ENCODE measurements around the gene DDX59. TPM values are rescaled to one million over a fixed set of nuclear protein-coding genes. Genes with fewer than 3 reads are reported as not detected.
A peak's percentile ranks its signal among the peaks of the same experiment; 100 is the strongest.

Gene DDX59
- polyA plus RNA-seq, 1 donor (not counting 4 experiments of a cell fraction or from before 2014, with no cell fraction given) = 14.4 TPM

DNA sequence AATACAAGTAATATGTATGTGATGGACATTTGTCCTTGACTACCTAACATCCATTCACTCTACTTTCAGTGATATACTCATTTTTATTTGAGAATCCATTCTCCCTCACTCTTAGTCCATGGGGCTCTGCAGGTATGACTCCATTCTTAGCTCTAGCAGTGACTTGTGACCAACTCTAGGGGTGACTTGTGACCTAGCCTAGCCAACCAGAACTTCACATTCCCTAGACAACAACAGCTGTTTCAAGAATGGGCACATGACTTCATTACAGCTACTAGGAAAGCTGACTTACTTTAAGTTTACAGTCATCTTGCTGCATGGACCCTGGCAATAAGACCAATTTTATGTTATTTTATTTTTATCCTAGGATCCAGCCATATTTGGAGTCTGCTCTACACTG lies 23.6 kb upstream of the DDX59 start:
- no peak overlapping the region for H3K27ac ChIP-seq (ENCODE audit: control insufficient read depth, insufficient read depth, low read length)
- no peaks in the 10 kb centered on the region for H3K79me2 ChIP-seq (ENCODE audit: control insufficient read depth, insufficient read depth, low read length)
- dilution Hi-C loops (cut with MboI; ENCODE audit: extremely low pct_ligation_motif_present, low sequenced_read_pairs) = no loop called here
- H3K4me2 ChIP-seq (ENCODE audit: control insufficient read depth, extremely low read depth, insufficient read depth, low read depth, low read length) = no peak overlapping the region
- DNase-seq (ENCODE audit: low read depth, low spot score) (no peak), FAIRE-seq (peak; percentile 76)
- no peak overlapping the region for H3K9ac ChIP-seq (ENCODE audit: control insufficient read depth, extremely low read depth, insufficient read depth, low read length)
- H3K9me1 ChIP-seq (ENCODE audit: control insufficient read depth, extremely low read depth, insufficient read depth, low read length) = no peaks in the 10 kb centered on the region
- H2AFZ ChIP-seq (ENCODE audit: control insufficient read depth, low read length) = no peak overlapping the region
- TF ChIP-seq, protein P1, sequence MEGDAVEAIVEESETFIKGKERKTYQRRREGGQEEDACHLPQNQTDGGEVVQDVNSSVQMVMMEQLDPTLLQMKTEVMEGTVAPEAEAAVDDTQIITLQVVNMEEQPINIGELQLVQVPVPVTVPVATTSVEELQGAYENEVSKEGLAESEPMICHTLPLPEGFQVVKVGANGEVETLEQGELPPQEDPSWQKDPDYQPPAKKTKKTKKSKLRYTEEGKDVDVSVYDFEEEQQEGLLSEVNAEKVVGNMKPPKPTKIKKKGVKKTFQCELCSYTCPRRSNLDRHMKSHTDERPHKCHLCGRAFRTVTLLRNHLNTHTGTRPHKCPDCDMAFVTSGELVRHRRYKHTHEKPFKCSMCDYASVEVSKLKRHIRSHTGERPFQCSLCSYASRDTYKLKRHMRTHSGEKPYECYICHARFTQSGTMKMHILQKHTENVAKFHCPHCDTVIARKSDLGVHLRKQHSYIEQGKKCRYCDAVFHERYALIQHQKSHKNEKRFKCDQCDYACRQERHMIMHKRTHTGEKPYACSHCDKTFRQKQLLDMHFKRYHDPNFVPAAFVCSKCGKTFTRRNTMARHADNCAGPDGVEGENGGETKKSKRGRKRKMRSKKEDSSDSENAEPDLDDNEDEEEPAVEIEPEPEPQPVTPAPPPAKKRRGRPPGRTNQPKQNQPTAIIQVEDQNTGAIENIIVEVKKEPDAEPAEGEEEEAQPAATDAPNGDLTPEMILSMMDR (optimal IDR thresholded peaks at IDR 0.05 in 1 of 3, IDR thresholded peaks at IDR 0.05 in 1 of 3, conservative IDR thresholded peaks at IDR 0.05 in 1 of 3; ENCODE audit: extremely low read depth in 1 of 3, insufficient read depth in 2 of 3, low read length in 3 of 3) = no peak
- TF ChIP-seq EZH2 (IDR thresholded peaks at IDR 0.05; ENCODE audit: low read length) = no peak
- no peaks in the 10 kb centered on the region for H3K27me3 ChIP-seq (ENCODE audit: control insufficient read depth, extremely low read depth, insufficient read depth, low read length)
- no peaks in the 10 kb centered on the region for H3K9me3 ChIP-seq (ENCODE audit: control insufficient read depth, low read depth, low read length)
- no peaks in the 10 kb centered on the region for H3K36me3 ChIP-seq (ENCODE audit: control insufficient read depth in 2 of 2, extremely low read depth in 1 of 2, insufficient read depth in 2 of 2, low read length in 2 of 2)
- no peak overlapping the region for H3K4me3 ChIP-seq (ENCODE audit: control insufficient read depth in 2 of 3, extremely low read depth in 1 of 3, insufficient read depth in 2 of 3, low read depth in 1 of 3, low read length in 3 of 3)
- no peaks in the 10 kb centered on the region for H3K4me1 ChIP-seq (ENCODE audit: control insufficient read depth, extremely low read depth, insufficient read depth, low read length)
- H4K20me1 ChIP-seq (ENCODE audit: control insufficient read depth, extremely low read depth, insufficient read depth, low read length) = no peaks in the 10 kb centered on the region

DNA sequence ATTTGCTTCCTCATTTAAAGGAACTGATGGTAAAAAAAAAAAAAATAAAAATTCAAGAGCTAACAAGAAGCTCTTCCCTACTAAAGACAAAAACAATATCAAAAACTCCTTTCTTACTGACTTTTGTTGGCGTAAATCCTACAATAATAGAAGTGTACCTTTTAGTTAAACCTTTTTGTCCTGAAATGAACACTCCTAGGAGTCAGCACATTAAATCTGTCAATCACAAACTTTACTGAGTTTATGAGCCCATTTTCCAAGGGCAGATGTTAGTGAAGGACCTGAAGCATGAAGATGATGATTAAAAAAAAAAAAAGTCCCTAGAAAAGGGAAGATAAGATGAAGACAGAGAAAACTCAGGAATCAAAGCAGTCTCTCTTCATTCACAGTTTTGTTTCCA lies 22.6 kb upstream of the DDX59 start:
- Histone ChIP-seq H3K27me3 (ENCODE audit: control insufficient read depth, extremely low read depth, insufficient read depth, low read length) (no peaks in the 10 kb centered on the region), H3K4me1 (ENCODE audit: control insufficient read depth, extremely low read depth, insufficient read depth, low read length) (peaks cover 4% of the 10 kb centered on the region), H3K9me3 (ENCODE audit: control insufficient read depth, low read depth, low read length) (no peaks in the 10 kb centered on the region), H3K79me2 (ENCODE audit: control insufficient read depth, insufficient read depth, low read length) (no peaks in the 10 kb centered on the region), H3K9ac (ENCODE audit: control insufficient read depth, extremely low read depth, insufficient read depth, low read length) (no peak overlapping the region), H3K4me3 (ENCODE audit: control insufficient read depth in 2 of 3, extremely low read depth in 1 of 3, insufficient read depth in 2 of 3, low read depth in 1 of 3, low read length in 3 of 3) (no peak overlapping the region), H3K4me2 (ENCODE audit: control insufficient read depth, extremely low read depth, insufficient read depth, low read depth, low read length) (no peak overlapping the region), H3K9me1 (ENCODE audit: control insufficient read depth, extremely low read depth, insufficient read depth, low read length) (no peaks in the 10 kb centered on the region), H2AFZ (ENCODE audit: control insufficient read depth, low read length) (no peak overlapping the region), H3K27ac (ENCODE audit: control insufficient read depth, insufficient read depth, low read length) (no peak overlapping the region), H3K36me3 (ENCODE audit: control insufficient read depth in 2 of 2, extremely low read depth in 1 of 2, insufficient read depth in 2 of 2, low read length in 2 of 2) (no peaks in the 10 kb centered on the region), H4K20me1 (ENCODE audit: control insufficient read depth, extremely low read depth, insufficient read depth, low read length) (no peaks in the 10 kb centered on the region)
- DNase-seq (ENCODE audit: low read depth, low spot score) (no peak), FAIRE-seq (no peak)
- dilution Hi-C loops (cut with MboI; ENCODE audit: extremely low pct_ligation_motif_present, low sequenced_read_pairs) = no loop called here
- TF ChIP-seq, protein P1 (optimal IDR thresholded peaks at IDR 0.05 in 1 of 3, IDR thresholded peaks at IDR 0.05 in 1 of 3, conservative IDR thresholded peaks at IDR 0.05 in 1 of 3; ENCODE audit: extremely low read depth in 1 of 3, insufficient read depth in 2 of 3, low read length in 3 of 3) = no peak
- TF ChIP-seq EZH2 (IDR thresholded peaks at IDR 0.05; ENCODE audit: low read length) = no peak

Measured in keratinocyte (primary cell).